ENCODE results near the gene GPHA2.

Gene GPHA2

DNA sequence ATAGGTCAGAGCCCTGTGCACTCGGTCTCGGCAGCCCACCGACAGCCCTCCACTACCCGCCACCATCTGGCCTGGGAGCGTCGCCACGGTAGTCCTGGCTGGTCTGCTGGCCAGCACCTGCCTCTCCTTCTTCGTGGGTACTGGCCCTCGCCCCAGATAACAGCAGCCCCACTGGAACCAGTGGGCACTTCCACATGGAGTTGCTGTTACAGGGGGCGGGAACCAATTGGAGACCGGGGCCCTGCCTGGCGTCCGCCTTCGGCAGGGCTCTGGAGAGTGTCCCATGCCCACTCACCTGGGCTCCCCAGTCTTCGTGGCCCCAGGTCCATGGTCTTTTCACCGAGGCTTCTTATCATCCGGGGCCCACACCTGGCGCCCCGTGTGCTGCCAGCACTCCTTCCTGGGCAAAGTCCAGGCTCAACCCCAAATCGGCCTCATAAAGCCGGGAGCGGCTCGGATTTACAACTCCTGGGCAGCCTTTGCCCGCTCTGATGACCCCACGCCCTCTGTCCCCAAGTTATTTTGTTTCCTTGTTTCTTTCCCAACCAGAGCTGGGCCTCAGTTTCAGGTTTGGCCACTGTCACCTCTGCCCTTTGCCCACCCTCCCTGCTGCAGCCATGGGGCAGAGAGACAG lies 44.4 kb downstream of the GPHA2 start:
- 0 out of 2 replicates have a peak, but pooled peaks cover 5% of the 10 kb centered on the region for H3F3A ChIP-seq (ENCODE audit: insufficient read depth)
- no peaks in the 10 kb centered on the region for H4K20me1 ChIP-seq (ENCODE audit: low read depth, low read length)
- H3K27me3 ChIP-seq (ENCODE audit: low read length): no peaks in the 10 kb centered on the region
- H3K79me2 ChIP-seq (ENCODE audit: insufficient read depth, low read length): no peaks in the 10 kb centered on the region
- H3K9me3 ChIP-seq (ENCODE audit: insufficient read depth, low read length): no peaks in the 10 kb centered on the region
- no peak overlapping the region for H3K27ac ChIP-seq (ENCODE audit: low read depth, low read length)
- H2AFZ ChIP-seq (ENCODE audit: low read depth, low read length, severe bottlenecking): no peak overlapping the region
- no peak overlapping the region for H3K4me2 ChIP-seq (ENCODE audit: low read depth, low read length, poor library complexity, severe bottlenecking)
- H3K4me3 ChIP-seq (ENCODE audit: insufficient read depth, low read length, poor library complexity, severe bottlenecking): no peak overlapping the region
- no peaks in the 10 kb centered on the region for H3K9me2 ChIP-seq (replicated peaks; ENCODE audit: insufficient read depth, low read length)
- H3K9ac ChIP-seq (ENCODE audit: low read length): no peak overlapping the region
- H3K36me3 ChIP-seq (ENCODE audit: low read length): no peaks in the 10 kb centered on the region
- no peak for TF ChIP-seq EZH2phosphoT487 (conservative IDR thresholded peaks at IDR 0.05; ENCODE audit: low read length)
- TF ChIP-seq, protein P1, sequence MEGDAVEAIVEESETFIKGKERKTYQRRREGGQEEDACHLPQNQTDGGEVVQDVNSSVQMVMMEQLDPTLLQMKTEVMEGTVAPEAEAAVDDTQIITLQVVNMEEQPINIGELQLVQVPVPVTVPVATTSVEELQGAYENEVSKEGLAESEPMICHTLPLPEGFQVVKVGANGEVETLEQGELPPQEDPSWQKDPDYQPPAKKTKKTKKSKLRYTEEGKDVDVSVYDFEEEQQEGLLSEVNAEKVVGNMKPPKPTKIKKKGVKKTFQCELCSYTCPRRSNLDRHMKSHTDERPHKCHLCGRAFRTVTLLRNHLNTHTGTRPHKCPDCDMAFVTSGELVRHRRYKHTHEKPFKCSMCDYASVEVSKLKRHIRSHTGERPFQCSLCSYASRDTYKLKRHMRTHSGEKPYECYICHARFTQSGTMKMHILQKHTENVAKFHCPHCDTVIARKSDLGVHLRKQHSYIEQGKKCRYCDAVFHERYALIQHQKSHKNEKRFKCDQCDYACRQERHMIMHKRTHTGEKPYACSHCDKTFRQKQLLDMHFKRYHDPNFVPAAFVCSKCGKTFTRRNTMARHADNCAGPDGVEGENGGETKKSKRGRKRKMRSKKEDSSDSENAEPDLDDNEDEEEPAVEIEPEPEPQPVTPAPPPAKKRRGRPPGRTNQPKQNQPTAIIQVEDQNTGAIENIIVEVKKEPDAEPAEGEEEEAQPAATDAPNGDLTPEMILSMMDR (IDR thresholded peaks at IDR 0.05; ENCODE audit: insufficient read depth, low read length, poor library complexity, severe bottlenecking): no peak

DNA sequence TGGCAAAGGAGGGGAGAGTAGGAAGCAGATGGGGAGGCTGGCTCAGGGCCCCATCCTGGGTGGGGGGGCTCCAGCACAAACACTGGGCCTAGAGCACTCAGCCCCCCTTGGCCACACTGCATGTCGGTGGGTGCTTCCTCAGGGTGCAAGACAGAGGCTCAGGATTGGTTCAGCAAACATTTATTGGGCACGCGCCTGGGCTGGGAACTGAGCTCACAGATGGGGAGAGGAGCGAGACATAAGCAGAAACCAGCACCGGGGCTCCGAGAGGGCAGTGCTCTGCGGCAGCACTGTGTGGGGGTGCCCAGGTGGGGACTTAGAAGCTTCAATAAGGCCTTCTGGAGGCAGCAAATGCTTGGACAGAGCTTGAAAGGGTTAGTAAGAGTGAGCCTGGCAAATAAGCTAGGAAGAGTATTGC lies 45.2 kb downstream of the GPHA2 start:
- H3K9me3 ChIP-seq (ENCODE audit: insufficient read depth, low read length): no peaks in the 10 kb centered on the region
- H3K4me2 ChIP-seq (ENCODE audit: low read depth, low read length, poor library complexity, severe bottlenecking): no peak overlapping the region
- no peaks in the 10 kb centered on the region for H3K79me2 ChIP-seq (ENCODE audit: insufficient read depth, low read length)
- H2AFZ ChIP-seq (ENCODE audit: low read depth, low read length, severe bottlenecking): no peak overlapping the region
- H3K27me3 ChIP-seq (ENCODE audit: low read length): no peaks in the 10 kb centered on the region
- no peaks in the 10 kb centered on the region for H4K20me1 ChIP-seq (ENCODE audit: low read depth, low read length)
- no peaks in the 10 kb centered on the region for H3K36me3 ChIP-seq (ENCODE audit: low read length)
- no peak overlapping the region for H3K9ac ChIP-seq (ENCODE audit: low read length)
- no peaks in the 10 kb centered on the region for H3K9me2 ChIP-seq (replicated peaks; ENCODE audit: insufficient read depth, low read length)
- H3F3A ChIP-seq (ENCODE audit: insufficient read depth): 0 out of 2 replicates have a peak, but pooled peaks cover 5% of the 10 kb centered on the region
- no peak for TF ChIP-seq EZH2phosphoT487 (conservative IDR thresholded peaks at IDR 0.05; ENCODE audit: low read length)
- TF ChIP-seq, protein P1 (IDR thresholded peaks at IDR 0.05; ENCODE audit: insufficient read depth, low read length, poor library complexity, severe bottlenecking): no peak
- H3K27ac ChIP-seq (ENCODE audit: low read depth, low read length): no peak overlapping the region
- H3K4me3 ChIP-seq (ENCODE audit: insufficient read depth, low read length, poor library complexity, severe bottlenecking): no peak overlapping the region

DNA sequence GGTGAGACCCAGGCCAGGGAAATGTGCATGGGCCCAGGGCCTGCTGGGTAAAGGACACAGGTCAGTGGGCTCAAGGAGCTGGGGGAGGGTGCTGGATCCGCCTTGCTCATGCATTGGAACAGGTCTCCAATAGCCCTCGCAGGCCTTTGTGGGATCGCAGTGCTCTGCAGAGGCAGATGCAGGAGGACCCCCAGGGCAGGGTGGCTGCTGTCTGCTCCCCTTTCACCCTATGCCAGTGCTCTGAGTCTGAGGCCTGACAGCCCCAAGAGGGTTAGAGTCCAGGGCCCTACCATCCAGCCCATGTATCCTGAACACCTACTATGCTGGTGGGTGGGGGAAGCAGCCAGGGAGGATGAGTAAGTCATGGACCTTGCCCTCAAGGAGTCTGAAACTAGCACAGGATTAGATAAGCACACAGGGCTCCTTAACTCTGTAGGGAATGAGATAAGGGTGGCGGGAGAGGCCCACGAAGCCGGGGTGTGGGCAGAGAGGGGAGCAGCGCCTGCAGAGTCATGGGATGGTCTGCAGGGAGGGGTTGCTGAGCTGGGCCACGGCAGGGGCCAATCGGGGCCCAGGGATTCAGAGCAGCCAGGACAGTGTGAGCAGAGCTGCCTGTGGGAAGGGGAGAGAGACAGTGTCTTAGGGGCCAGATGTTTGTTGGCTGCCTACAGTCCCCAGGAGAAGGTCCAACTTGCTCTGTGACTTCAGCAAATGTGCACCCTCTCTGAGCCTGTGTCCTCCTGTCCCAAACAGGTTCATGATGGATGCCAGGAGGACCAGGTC lies 46.8 kb downstream of the GPHA2 start:
- H3K4me2 ChIP-seq (ENCODE audit: low read depth, low read length, poor library complexity, severe bottlenecking): peak overlapping the region; percentile 57

More for the DNA sequence above, 46.8 kb downstream of the GPHA2 start:
- no peak overlapping the region for H3K9ac ChIP-seq (ENCODE audit: low read length)
- H3K9me3 ChIP-seq (ENCODE audit: insufficient read depth, low read length): no peaks in the 10 kb centered on the region
- no peaks in the 10 kb centered on the region for H3K9me2 ChIP-seq (replicated peaks; ENCODE audit: insufficient read depth, low read length)
- no peak overlapping the region for H2AFZ ChIP-seq (ENCODE audit: low read depth, low read length, severe bottlenecking)
- H3K79me2 ChIP-seq (ENCODE audit: insufficient read depth, low read length): no peaks in the 10 kb centered on the region
- H3K36me3 ChIP-seq (ENCODE audit: low read length): no peaks in the 10 kb centered on the region
- H3K27ac ChIP-seq (ENCODE audit: low read depth, low read length): no peak overlapping the region
- 0 out of 2 replicates have a peak, but pooled peaks cover 5% of the 10 kb centered on the region for H3F3A ChIP-seq (ENCODE audit: insufficient read depth)
- H3K27me3 ChIP-seq (ENCODE audit: low read length): no peaks in the 10 kb centered on the region
- no peaks in the 10 kb centered on the region for H4K20me1 ChIP-seq (ENCODE audit: low read depth, low read length)
- TF ChIP-seq EZH2phosphoT487 (conservative IDR thresholded peaks at IDR 0.05; ENCODE audit: low read length): no peak
- TF ChIP-seq, protein P1 (IDR thresholded peaks at IDR 0.05; ENCODE audit: insufficient read depth, low read length, poor library complexity, severe bottlenecking): no peak
- H3K4me3 ChIP-seq (ENCODE audit: insufficient read depth, low read length, poor library complexity, severe bottlenecking): no peak overlapping the region

Measured in SU-DHL-6 (cell line).